HG02870 (cell line): ENCODE results near the gene LRRC3B.

ENCODE experiments used
- ATAC-seq: cut with Tn5 transposase; IDR thresholded peaks from one replicate; pipeline ENCODE4 v1.9.1; 2021; ENCODE audit warnings: mild to moderate bottlenecking, moderate library complexity; ENCODE audit not compliant: unreplicated experiment

Gene LRRC3B

DNA sequence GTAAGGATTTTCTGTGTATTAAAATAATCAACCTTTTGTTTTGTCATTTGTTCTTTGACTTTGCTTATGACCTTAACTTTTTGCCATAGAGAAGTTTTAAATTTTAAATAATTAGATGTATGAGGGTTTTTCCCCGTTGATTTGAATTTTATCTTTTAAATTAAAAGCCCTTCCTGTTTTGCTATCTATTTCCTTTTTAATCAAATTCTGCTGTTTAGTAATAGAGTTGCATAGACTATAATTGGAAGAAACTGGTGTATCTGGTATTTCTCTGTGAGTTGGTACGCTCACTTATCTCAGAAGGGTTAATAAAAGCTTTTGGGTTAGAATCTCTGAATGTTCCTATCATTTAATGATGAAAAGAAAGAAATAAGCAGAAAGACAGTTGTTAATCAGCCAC lies 82.2 kb downstream of the LRRC3B start:
- no peak for ATAC-seq

DNA sequence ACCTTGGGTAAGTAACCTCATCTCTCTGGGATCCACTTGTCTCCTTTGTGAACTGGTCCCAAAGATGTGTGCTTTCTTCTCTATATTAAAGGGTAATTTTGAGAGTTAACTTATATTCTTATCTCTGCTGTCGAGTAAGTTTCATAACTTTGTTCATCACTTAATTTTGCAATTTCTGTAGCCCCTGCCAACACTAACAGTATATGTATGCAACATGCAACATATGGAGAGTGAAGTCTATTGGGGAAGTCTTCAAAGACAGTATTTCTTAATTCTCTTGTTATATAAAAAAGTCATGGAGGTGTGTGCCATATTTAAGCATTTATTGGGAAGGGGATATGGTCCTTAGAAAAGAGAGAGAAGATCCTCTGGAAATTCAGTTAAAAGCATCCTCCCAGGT lies 85.9 kb downstream of the LRRC3B start:
- ATAC-seq, result no peak

DNA sequence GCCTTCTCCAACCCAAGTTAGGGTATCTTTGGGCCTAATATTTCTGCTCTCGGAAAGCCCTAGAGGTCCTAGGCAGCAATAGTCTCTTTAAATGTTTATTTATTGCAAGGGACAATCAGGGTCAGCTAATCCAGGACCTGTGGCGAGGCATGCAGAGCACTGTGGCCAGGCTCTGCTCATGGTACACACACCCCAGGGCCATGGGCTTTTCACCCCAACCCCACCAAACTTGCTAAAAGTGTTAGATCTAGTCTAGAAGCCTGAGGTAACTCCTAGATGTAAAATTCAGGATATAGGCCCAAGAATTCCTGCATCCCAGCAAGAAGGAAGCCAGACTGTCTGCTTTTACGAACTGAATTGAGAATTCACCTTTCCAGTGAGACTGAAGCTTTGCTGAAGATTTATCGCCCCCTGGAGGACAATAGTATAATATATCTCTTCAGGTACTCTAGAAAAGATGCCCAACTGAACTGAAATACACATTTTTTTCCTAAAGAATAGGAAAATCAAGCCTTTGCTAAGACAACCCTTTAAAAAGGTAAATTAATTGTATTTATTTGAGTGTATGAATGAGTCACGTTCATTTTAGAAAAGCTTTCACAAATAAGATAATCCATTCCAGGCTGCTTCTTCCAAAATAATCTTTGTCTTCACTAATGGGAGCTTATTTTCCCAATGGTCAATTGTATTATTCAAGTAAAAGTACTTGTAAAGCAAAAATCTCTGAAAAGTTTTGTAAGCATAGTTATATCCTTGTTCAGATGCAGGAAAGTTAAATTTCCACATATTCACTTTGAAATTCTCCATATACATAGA lies 89.8 kb downstream of the LRRC3B start:
- peak; percentile 91 for ATAC-seq

DNA sequence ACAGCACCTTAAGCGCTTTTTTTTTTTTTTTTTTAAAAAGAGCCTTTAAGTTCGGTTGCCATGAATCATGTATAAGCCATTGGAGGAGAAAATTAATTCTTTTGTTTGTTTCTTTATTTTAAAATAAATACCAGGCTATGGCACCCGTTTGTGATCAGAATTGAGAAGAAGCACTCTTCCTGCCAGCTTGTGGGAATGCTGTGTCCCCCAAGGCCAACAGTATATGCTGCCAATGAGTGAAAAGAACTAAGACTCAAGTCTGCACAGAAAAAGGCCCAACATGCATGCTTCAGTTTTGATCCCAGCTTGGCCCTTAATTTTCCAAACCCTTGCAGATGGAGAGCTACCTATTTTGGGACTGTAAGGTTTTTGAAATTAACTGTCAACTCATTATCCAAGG lies 90.5 kb downstream of the LRRC3B start:
- no peak for ATAC-seq

DNA sequence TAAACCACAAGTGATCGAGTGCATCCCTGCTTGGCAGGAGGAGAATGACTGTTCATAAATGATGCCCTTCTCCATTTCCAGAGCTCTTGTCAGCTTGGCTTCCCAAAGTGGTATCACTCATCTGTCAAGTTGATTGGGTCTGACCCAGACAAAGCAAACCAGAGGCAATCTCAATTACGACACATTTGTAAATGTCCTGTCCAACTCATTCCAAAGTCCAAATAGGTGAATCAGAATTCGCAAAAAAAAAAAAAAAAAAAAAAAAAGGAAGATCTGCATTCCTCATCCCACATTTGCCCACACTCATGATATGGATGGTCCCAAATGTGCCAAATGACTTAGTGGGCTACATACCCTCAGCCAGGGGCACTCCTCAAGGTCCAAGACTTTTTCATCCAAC lies 91.9 kb downstream of the LRRC3B start:
- no peak for ATAC-seq

DNA sequence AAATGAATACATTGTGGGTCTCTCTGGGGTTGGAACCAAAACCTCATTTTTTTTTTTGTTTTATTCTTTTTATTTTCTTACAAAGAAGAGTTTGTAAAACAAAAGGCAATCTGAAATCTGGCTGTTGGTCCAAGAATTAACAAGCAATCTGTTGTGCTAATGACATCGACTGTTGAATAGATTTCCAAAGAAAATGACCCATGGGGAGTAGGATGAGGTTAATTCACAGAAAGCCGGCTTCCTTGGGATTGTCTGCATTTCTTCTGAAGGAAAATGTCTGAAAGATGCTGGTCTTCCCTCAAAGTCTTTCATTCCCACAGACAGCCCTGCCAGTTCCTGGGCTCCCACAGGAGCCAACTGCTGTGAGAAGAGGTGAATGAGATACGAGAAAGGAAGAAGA lies 92.9 kb downstream of the LRRC3B start:
- ATAC-seq, result no peak

DNA sequence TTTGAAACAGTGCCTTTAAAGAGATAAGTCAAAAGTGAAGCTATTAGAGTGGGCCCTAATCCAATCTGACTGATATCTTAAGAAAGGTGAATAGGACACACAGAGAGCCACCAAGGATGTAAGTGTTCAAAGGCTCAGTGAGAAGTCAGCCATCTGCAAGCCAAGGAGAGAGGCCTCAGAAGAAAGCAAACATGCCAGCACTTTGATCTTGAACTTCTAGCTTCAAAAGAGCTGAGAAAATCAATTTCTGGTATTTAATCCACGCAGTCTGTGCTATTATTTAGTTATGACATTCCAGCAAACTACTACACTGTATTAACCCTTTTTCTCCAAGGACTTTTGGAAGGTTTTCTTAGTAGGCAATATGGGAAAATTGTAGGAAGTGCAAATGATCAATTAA lies 95.7 kb downstream of the LRRC3B start:
- no peak for ATAC-seq

DNA sequence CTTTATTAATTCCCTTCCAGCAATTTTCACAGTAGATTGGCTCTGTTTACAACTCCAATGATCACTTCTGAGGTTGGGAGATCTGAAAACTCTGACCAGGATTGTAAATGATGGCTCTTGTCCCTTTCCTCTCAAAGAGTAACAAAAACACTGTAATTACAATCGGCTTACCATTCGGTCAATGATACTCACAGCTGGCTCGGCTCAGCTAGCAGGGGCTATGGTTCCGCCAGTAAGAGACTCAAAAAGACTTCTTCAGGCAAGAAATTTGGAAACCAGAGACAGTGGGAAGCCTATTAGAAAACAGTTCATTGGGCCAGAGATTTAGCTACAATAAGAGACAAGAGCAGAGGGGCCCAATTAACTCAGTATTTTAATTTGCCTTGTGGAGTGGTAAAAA lies 96.6 kb downstream of the LRRC3B start:
- ATAC-seq, result no peak

DNA sequence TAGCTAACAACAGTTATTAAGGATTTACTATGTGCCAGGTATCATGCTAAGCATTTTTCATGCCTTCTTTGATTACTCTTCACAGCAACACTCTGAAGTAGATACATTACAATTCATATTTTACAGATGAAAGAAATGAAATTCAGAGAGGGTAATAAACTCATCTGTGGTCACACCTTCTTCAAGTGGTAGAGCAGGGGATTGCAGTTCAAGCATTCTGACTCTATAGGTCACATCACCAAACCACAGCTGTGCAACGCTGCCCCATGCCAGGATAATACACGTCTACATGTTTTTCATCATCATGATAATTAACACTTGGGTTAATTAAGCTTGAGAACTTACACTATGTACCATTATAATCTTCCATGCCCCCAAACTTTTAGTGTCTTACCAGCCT lies 98.5 kb downstream of the LRRC3B start:
- no peak for ATAC-seq

DNA sequence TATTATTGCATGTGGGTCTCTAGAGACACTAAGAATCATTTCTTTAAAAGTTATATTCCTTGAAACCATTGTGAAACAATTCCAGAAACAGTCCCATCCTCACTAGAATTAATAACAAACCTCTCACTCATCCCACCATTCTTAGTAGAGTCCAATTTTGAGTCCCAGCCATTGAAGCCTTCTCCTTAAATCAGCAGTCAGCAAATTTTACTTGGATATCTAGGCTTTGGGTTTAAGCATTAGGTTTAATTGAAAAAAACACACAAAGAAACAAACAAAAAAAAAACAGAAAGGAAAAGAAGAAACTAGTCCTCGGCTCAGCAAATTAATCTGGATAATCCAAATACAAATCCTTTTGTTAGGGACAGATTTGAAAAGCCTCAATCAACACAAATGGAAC lies 109.3 kb downstream of the LRRC3B start:
- no peak for ATAC-seq

DNA sequence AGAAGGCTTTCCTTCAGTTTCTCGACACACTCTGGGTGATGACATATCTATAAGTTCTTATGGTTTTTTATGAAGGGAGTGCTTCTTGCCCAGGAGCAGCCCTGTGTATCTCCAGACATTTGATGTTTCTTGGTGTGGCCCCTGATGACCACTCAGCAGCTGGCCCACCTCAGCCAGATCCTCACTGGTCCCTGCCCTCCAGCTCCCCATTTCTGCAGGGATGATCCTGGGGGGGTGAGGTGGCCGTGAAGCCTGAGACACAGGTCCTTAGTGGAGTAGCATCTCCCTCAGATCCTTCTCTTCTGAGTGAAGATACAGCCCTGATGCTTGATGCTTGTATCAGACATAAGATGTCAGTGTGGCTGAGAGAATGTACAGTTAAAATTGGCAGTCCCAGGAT lies 127.7 kb downstream of the LRRC3B start:
- ATAC-seq, result no peak

DNA sequence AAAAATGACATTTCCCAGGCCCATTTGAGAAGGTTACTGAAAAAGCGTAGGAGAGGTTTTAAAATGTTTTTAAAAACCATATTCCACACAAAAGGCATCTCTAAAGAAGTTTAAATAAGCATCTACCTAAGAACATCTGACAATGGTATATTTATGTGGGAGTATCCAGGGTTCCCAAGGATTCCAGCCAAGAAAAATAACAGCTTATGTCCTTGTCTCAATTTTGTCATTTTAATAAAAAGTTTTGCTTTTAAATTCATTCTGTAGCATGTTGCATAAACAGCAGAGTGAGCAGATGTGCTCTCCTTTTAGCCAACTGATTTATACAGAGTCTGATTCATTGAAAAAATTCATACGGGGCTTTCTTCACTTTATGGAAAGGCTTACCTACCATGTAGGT lies 129.9 kb downstream of the LRRC3B start:
- no peak for ATAC-seq

DNA sequence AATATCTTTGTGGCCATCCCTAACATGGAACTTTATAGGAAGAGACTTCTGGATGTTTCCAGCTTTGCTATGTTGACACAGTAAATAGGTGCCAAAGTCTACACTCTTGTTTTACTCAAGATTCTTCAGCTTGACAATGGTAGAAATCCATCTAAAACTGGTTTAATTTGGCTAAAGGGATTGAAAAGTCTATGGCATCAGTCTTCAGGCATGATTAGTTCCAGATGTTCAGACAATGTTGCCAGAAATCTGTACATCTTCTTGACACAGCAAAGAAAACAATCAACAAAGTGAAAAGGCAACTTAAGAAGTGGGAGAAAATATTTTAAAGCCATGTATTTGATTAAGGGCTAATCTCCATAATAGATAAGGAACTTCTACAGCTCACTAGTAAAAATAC lies 130.5 kb downstream of the LRRC3B start:
- ATAC-seq, result no peak

DNA sequence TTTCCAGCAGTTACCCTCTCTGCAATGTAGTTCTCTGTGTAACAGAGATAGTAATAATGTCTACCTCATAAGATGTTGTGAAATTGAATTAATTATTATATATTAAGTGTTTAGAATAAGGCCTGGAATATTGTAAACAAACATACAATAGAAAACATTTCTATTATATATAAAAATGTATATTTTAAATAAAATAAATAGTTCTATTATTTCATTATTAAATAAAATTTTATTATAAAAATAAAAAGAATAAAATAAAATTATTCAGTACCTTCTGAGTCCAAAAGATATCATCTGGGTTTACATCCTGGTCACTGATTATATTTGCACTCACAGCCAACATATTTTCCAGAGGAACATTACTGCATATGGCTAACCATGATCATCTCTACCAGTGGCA lies 135.4 kb downstream of the LRRC3B start:
- ATAC-seq, result no peak
